ENCODE results near the gene RBM47.
"Not testable (repeated sequence)": the region's sequence is repeated elsewhere in the genome, so short reads cannot be mapped to it uniquely, and the experiment has no call there.

RBM47 gene

GRCh38 chr4:40525752-40526598, 103.7 kb downstream of the RBM47 start:
- H3K4me3 ChIP-seq (ENCODE audit: low read depth, low read length) = no peak overlapping the region
- DNase-seq (ENCODE audit: low read depth) = no peak
- TF ChIP-seq CTCF (IDR thresholded peaks at IDR 0.05; ENCODE audit: insufficient read depth, low read depth, low read length, missing control alignments) = no peak

DNA sequence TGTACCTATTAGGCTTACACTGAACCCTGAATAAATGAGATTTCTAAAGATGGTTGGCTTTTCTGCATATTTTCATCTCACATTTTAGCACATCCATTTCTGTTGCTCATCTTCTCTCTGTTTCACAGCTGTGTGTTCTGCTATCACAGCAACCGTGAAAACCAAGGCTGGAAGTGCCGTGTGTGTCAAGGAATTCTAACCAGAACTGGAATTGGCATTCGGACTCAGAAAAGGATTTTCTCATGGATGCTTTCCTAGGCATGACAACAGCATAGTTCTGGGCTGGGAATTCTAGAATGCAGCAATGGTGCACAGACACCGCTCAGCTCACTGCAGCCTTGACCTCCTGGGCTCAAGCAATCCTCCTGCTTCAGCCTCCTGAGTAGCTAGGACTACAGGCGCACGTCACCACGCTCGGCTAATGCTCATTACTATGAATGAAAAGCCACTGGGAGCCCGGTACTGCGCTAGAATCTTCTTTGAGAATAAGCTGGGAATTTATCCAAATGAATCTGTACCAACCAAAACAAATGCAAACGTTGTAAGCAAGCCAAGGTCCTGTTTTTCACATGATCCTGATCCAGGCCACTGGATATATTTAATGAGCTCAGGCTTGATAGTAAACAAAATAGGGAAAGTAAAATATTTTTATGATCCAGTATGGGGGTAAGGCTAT, 105.2 kb downstream of the RBM47 start:
- TF ChIP-seq CTCF (IDR thresholded peaks at IDR 0.05; ENCODE audit: insufficient read depth, low read depth, low read length, missing control alignments) = no peak
- no peak for DNase-seq (ENCODE audit: low read depth)
- H3K4me3 ChIP-seq (ENCODE audit: low read depth, low read length) = no peak overlapping the region

GRCh38 chr4:40523581-40523980, 106.1 kb downstream of the RBM47 start:
- no peak for TF ChIP-seq CTCF (IDR thresholded peaks at IDR 0.05; ENCODE audit: insufficient read depth, low read depth, low read length, missing control alignments)
- DNase-seq (ENCODE audit: low read depth) = no peak
- no peak overlapping the region for H3K4me3 ChIP-seq (ENCODE audit: low read depth, low read length)

- no peak overlapping the region for H3K4me3 ChIP-seq (ENCODE audit: low read depth, low read length)
- TF ChIP-seq CTCF (IDR thresholded peaks at IDR 0.05; ENCODE audit: insufficient read depth, low read depth, low read length, missing control alignments) = no peak
- no peak for DNase-seq (ENCODE audit: low read depth)
Measured at GRCh38 chr4:40521957-40522356, 107.7 kb downstream of the RBM47 start.

- DNase-seq (ENCODE audit: low read depth) = no peak
- TF ChIP-seq CTCF (IDR thresholded peaks at IDR 0.05; ENCODE audit: insufficient read depth, low read depth, low read length, missing control alignments) = no peak
- H3K4me3 ChIP-seq (ENCODE audit: low read depth, low read length) = no peak overlapping the region
Measured at GRCh38 chr4:40520533-40520932, 109.1 kb downstream of the RBM47 start.

- not testable (repeated sequence) for DNase-seq (ENCODE audit: low read depth); H3K4me3 ChIP-seq (ENCODE audit: low read depth, low read length)
Measured at GRCh38 chr4:40517081-40517480, 112.6 kb downstream of the RBM47 start.

- peak; percentile 61 for DNase-seq (ENCODE audit: low read depth)
- H3K4me3 ChIP-seq (ENCODE audit: low read depth, low read length) = no peak overlapping the region
- TF ChIP-seq CTCF (IDR thresholded peaks at IDR 0.05; ENCODE audit: insufficient read depth, low read depth, low read length, missing control alignments) = no peak
Measured at GRCh38 chr4:40516651-40517050, 113.0 kb downstream of the RBM47 start.
